K562 (cell line): Measurements from ENCODE around the gene SOBP. TPM values are rescaled to one million over a fixed set of nuclear protein-coding genes. Genes with fewer than 3 reads are reported as not detected.

Experiments
- ATAC-seq: fragments of 200-7000 bp; cut with Tn5 transposase; 3 replicates; pipeline ENCODE4 v1.9.1; 2020; ENCODE audit warnings: moderate library complexity
- BruUV-seq: library from RNA; stranded (reverse); fragments of 400-500 nt; replicated peaks from 2 replicates; lab custom pipeline; 2021; lab: Mats Ljungman, UMichigan
- CTCF ChIA-PET: fragments of 300-600 bp; formaldehyde crosslinking; extraction: SDS; loops from one replicate; lab custom pipeline; 2021; ENCODE audit warnings: low intra/inter-chr PET ratio; lab: Yijun Ruan, JAX
- POLR2A ChIA-PET: fragments of 300-600, 350-650 bp; sonication (Branson Sonifier 250); formaldehyde crosslinking; extraction: SDS; loops from one replicate; lab custom pipeline; 2021; ENCODE audit warnings: antibody characterized with exemption, inconsistent platforms; lab: Yijun Ruan, JAX
- DNase-seq, 4 experiments: peaks; one replicate each; pipeline versions ENCODE4 v3.0.0 to v3.0.0-alpha.2; 2011 to 2018; ENCODE audit warnings: low spot score in 3 of 4, mixed read lengths in 3 of 4; ENCODE audit errors: extremely low read depth in 1 of 4
- FAIRE-seq: peaks from 2 replicates; lab custom pipeline; 2011; peaks lifted over from hg19 to GRCh38; lab: Jason Lieb, UNC
- H2AFZ ChIP-seq: 2 replicates; pipeline ENCODE4 v1.6.0; 2011; ENCODE audit warnings: low read depth, low read length, control low read depth, inconsistent platforms
- H3K27ac ChIP-seq: fragments of 200-600 bp; 3 replicates; pipeline ENCODE4 v1.8.0; 2011; ENCODE audit warnings: low read depth, mild to moderate bottlenecking, control low read depth, inconsistent platforms, low read length, moderate library complexity, mixed read lengths; ENCODE audit errors: extremely low read depth
- H3K27me3 ChIP-seq, 2 experiments: fragments of 300-600 bp in 1 of 2; 2 replicates in 1 of 2; 3 replicates in 1 of 2; pipeline versions ENCODE4 v1.6.0 to v1.8.0; 2011; ENCODE audit warnings: inconsistent platforms in 2 of 2, low read length in 2 of 2, mild to moderate bottlenecking in 1 of 2, mixed read lengths in 1 of 2, moderate library complexity in 1 of 2; ENCODE audit not compliant: control insufficient read depth in 2 of 2, insufficient read depth in 2 of 2
- H3K36me3 ChIP-seq: fragments of 300-600 bp; 3 replicates; pipeline ENCODE4 v1.8.0; 2011; ENCODE audit warnings: mild to moderate bottlenecking, low read length, inconsistent platforms; ENCODE audit not compliant: control insufficient read depth, insufficient read depth
- H3K4me1 ChIP-seq, 2 experiments: fragments of 200-600 bp in 1 of 2; replicated peaks in 1 of 2; 2 replicates in 1 of 2; 3 replicates in 1 of 2; pipeline versions ENCODE4 v1.5.1 to v1.8.0; 2011; ENCODE audit warnings: inconsistent platforms in 2 of 2, low read length in 2 of 2, mild to moderate bottlenecking in 1 of 2, mixed read lengths in 1 of 2, moderate library complexity in 1 of 2; ENCODE audit not compliant: control insufficient read depth in 2 of 2, insufficient read depth in 2 of 2
- H3K4me2 ChIP-seq: 2 replicates; pipeline ENCODE4 v1.6.1; 2011; ENCODE audit warnings: low read length, control low read depth, inconsistent platforms, mixed read lengths; ENCODE audit not compliant: insufficient read depth
- H3K4me3 ChIP-seq: fragments of 200-600 bp; sonication (generic), shearing (Covaris generic); 2 replicates; pipeline ENCODE4 v1.5.1; 2016; ENCODE audit warnings: control low read depth, inconsistent platforms
- H3K79me2 ChIP-seq: fragments of 200-600 bp; 3 replicates; pipeline ENCODE4 v1.8.0; 2011; ENCODE audit warnings: low read length, inconsistent platforms; ENCODE audit not compliant: control insufficient read depth, insufficient read depth
- H3K9ac ChIP-seq, 2 experiments: 2 replicates each; pipeline versions ENCODE4 v1.6.0 to v1.6.1; 2011; ENCODE audit warnings: low read depth in 2 of 2, low read length in 2 of 2, control low read depth in 1 of 2, inconsistent platforms in 1 of 2, mild to moderate bottlenecking in 1 of 2, mixed read lengths in 1 of 2; ENCODE audit not compliant: insufficient read depth in 1 of 2
- H3K9me1 ChIP-seq: one replicate; pipeline ENCODE4 v1.6.0; 2011; ENCODE audit warnings: inconsistent platforms, mild to moderate bottlenecking, low read length, moderate library complexity; ENCODE audit not compliant: control insufficient read depth, insufficient read depth
- H3K9me3 ChIP-seq: replicated peaks from 2 replicates; pipeline ENCODE4 v1.5.1; 2011; ENCODE audit warnings: low read depth, low read length, inconsistent platforms; ENCODE audit not compliant: control insufficient read depth, insufficient read depth
- H4K20me1 ChIP-seq: replicated peaks from 2 replicates; pipeline ENCODE4 v1.6.1; 2011; ENCODE audit warnings: low read length, inconsistent platforms, mixed read lengths; ENCODE audit not compliant: control insufficient read depth, insufficient read depth
- BRD4 ChIP-seq: fragments of 200-600 bp; sonication (generic); IDR thresholded peaks from 2 replicates; pipeline ENCODE4 v1.6.1; 2017; ENCODE audit warnings: inconsistent platforms
- C11orf30 ChIP-seq: fragments of 450-650 bp; IDR thresholded peaks from 2 replicates; pipeline ENCODE4 v1.6.1; 2016; ENCODE audit warnings: low read depth, mild to moderate bottlenecking
- CBFA2T2 ChIP-seq: fragments of 450-650 bp; conservative IDR thresholded peaks from 2 replicates; pipeline ENCODE4 v1.6.1; 2017; ENCODE audit warnings: mild to moderate bottlenecking
- HDAC2 ChIP-seq: fragments of 450-650 bp; IDR thresholded peaks from 2 replicates; pipeline ENCODE4 v1.6.1; 2016; ENCODE audit warnings: mild to moderate bottlenecking
- KLF1 ChIP-seq: fragments of 450-650 bp; IDR thresholded peaks from 2 replicates; pipeline ENCODE4 v1.6.1; 2016; ENCODE audit warnings: missing genetic modification characterization, missing compliant biosample characterization
- MIER1 ChIP-seq: fragments of 450-650 bp; IDR thresholded peaks from 2 replicates; pipeline ENCODE4 v1.6.1; 2016; ENCODE audit warnings: antibody characterized with exemption, mild to moderate bottlenecking, low read depth
- RUNX1 ChIP-seq: sonication (generic); IDR thresholded peaks from 2 replicates; pipeline ENCODE4 v1.6.1; 2016; ENCODE audit warnings: antibody characterized with exemption, low read depth
- TARDBP ChIP-seq: fragments of 450-650 bp; IDR thresholded peaks from 2 replicates; pipeline ENCODE4 v1.6.1; 2016
- ZNF165 ChIP-seq: fragments of 250-450 bp; sonication (Bioruptor Pico); IDR thresholded peaks from 2 replicates; pipeline ENCODE4 v1.4.0; 2020; ENCODE audit warnings: borderline replicate concordance
- ZNF3 ChIP-seq: fragments of 250-450 bp; sonication (Bioruptor Pico); IDR thresholded peaks from 2 replicates; pipeline ENCODE4 v1.5.0; 2021; ENCODE audit warnings: mild to moderate bottlenecking, moderate library complexity
- ZNF407 ChIP-seq: fragments of 450-650 bp; IDR thresholded peaks from 2 replicates; pipeline ENCODE4 v1.6.1; 2016; ENCODE audit warnings: low read depth
- WGBS: fragments of 100-300 bp; shearing (Covaris generic); methylation state at CpG from one replicate; pipeline ENCODE4 v1.1.6; 2016; ENCODE audit warnings: low coverage, mixed read lengths; ENCODE audit not compliant: insufficient coverage; ENCODE audit errors: missing lambda C conversion rate; 5-methylcytosine and 5-hydroxymethylcytosine counted together
- in situ Hi-C: fragments of 300-500 bp; cut with MboI; formaldehyde crosslinking; loops from 4 replicates; pipeline ENCODE4 v1.15.0; 2018; ENCODE audit warnings: inconsistent platforms, mixed read lengths
- intact Hi-C: fragments of 100-400 bp; cut with micrococcal nuclease; formaldehyde crosslinking; loops from 2 replicates; pipeline ENCODE4 v1.14.2; 2022
- polyA plus RNA-seq, 8 experiments: library from polyadenylated mRNA; depleted of rRNA in 4 of 8; stranded (reverse) in 5 of 8; unstranded in 3 of 8; fragments of >200 nt; fragmentation: Nextera tagmentation in 2 of 8; fragmentation: Illumina TruSeq in 1 of 8; extraction: Ambion mirVana in 2 of 8; extraction: Trizol in 1 of 8; gene quantifications; 2 replicates each; pipeline versions ENCODE4 v1.2.1 to v1.2.3, GENCODE V29; 2011 to 2014; ENCODE audit warnings: inconsistent platforms in 1 of 8, missing spikeins in 1 of 8
- total RNA-seq, 7 experiments: library from RNA; depleted of rRNA in 6 of 7; stranded (reverse); fragments of >200 nt in 6 of 7; fragmentation: Illumina TruSeq in 2 of 7; extraction: Trizol in 2 of 7; gene quantifications; 2 replicates each; pipeline versions ENCODE4 v1.2.1 to v1.2.3, GENCODE V29; 2011 to 2021; ENCODE audit warnings: low replicate concordance in 1 of 7

The SOBP gene
- total and polyA plus RNA-seq, 9 of the 15 experiments (the other 6 are each of a cell fraction or from before 2014, with no cell fraction given) = 0.16 TPM; not detected in 8

GRCh38 chr6:107601406-107601805 is 111.5 kb downstream of the SOBP start:
- in situ Hi-C loops = no loop called here

GRCh38 chr6:107602321-107603005 is 112.5 kb downstream of the SOBP start:
- no peaks in the 10 kb centered on the region for H4K20me1 ChIP-seq
- BruUV-seq = no TSS peak
- no peaks in the 10 kb centered on the region for H3K9me1 ChIP-seq
- in situ Hi-C loops (no loop called here), intact Hi-C loops (no loop called here)
- ChIA-PET CTCF (no interaction called here), POLR2A (no interaction called here)
- no peak overlapping the region for H2AFZ ChIP-seq
- 3% methylated on average over 5 of the region's 5 CpGs for WGBS
- DNase-seq (no peak), ATAC-seq (no peak), FAIRE-seq (no peak)
- H3K9ac ChIP-seq = no peak overlapping the region
- no peak overlapping the region for H3K27ac ChIP-seq
- H3K36me3 ChIP-seq = no peaks in the 10 kb centered on the region
- no peaks in the 10 kb centered on the region for H3K4me1 ChIP-seq
- H3K79me2 ChIP-seq = no peaks in the 10 kb centered on the region
- no peak overlapping the region for H3K4me2 ChIP-seq
- peaks cover 5 to 18% of the 10 kb centered on the region in 2 experiments; a peak in 4 of 5 replicates for H3K27me3 ChIP-seq
- no peaks in the 10 kb centered on the region for H3K9me3 ChIP-seq
- no peak overlapping the region for H3K4me3 ChIP-seq
- TF ChIP-seq CBFA2T2 (no peak), BRD4 (no peak), ZNF165 (CRISPR knock-in tag) (no peak), ZNF407 (no peak), RUNX1 (no peak), HDAC2 (no peak), TARDBP (no peak), C11orf30 (no peak)

More at GRCh38 chr6:107601406-107601805, 111.5 kb downstream of the SOBP start:
- H3K79me2 ChIP-seq = no peaks in the 10 kb centered on the region
- TF ChIP-seq KLF1 (tag) (no peak), ZNF3 (no peak), MIER1 (no peak)
- TF ChIP-seq, all 486 proteins: peak for 0
- ChIA-PET CTCF (no interaction called here), POLR2A (no interaction called here)
- no peak overlapping the region for H3K27ac ChIP-seq
- no peaks in the 10 kb centered on the region for H4K20me1 ChIP-seq
- H3K4me3 ChIP-seq = no peak overlapping the region
- H3K27me3 ChIP-seq = peaks cover 5 to 12% of the 10 kb centered on the region in 2 experiments; a peak in 4 of 5 replicates
- H3K9me1 ChIP-seq = no peaks in the 10 kb centered on the region
- no TSS peak for BruUV-seq
- DNase-seq = no peak
- FAIRE-seq = no peak
- H3K4me1 ChIP-seq = no peaks in the 10 kb centered on the region
- H2AFZ ChIP-seq = no peak overlapping the region
- no peak overlapping the region for H3K9ac ChIP-seq
- no peak for ATAC-seq
- intact Hi-C loops = no loop called here
- H3K4me2 ChIP-seq = no peak overlapping the region
- 8% methylated on average over 3 of the region's 3 CpGs for WGBS
- H3K36me3 ChIP-seq = no peaks in the 10 kb centered on the region
- H3K9me3 ChIP-seq = no peaks in the 10 kb centered on the region
